GM21360 (cell line): Measurements from ENCODE around the gene PRDM5.

Experiments used
- ATAC-seq: cut with Tn5 transposase; IDR thresholded peaks from one replicate; pipeline ENCODE4 v1.9.1; 2021; ENCODE audit warnings: mild to moderate bottlenecking, moderate library complexity; ENCODE audit not compliant: unreplicated experiment

PRDM5 gene

DNA sequence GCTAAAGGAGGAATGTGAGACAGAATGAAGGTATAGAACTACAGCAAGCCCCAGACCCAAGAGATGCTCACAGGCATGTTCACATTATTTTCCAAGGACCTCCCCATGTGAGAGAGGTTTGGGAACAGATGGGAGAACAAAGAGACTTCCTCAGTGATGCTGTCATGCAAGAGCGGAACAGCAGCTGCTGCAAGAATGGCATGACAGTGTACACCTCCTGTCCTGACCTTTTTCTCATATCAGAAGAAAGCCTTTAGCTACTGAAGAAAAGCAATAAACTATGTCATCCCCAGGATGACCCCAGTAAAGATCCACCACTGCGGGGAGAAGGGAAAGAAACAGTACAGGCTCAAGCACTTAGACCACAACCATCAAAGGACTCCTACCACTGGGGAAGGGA, 7.2 kb downstream of the PRDM5 start:
- no peak for ATAC-seq

DNA sequence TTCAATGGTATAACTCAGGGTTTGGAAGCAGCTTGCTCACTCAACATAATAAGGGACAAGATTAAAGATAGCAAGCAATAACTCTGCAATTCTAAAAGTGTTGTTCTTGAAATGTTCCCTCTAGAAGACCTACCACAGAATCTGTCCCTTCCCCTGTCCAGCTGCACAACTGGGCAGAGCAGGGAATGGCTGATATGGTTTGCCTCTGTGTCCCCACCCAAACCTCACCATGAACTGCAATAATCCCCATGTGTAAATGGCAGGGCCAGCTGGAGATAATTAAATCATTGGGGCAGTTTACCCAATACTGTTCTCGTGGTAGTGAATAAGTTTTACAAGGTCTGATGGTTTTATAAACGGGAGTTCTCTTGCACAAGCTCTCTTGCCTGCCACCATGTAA, 19.1 kb downstream of the PRDM5 start:
- no peak for ATAC-seq

GRCh38 chr4:120902925-120903324, 19.6 kb downstream of the PRDM5 start:
- no peak for ATAC-seq

DNA sequence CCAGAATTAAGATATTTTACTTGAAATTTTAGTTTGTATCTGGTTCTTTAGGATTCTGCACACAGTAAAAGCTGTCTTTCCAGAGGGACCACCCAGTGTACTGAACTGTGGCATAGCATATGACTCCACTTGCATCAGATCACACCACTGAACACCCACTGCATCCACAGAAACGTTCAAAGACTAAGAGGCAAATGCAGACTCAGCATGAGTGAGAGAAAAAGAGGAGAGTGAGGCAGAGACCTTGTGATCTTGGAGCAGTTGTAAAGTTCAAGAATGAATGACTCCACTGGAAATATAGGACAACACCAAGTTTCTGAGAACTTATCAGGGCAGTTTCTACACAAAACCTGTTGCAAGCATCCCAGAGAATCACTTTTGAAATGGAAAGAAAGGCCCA, 20.8 kb downstream of the PRDM5 start:
- no peak for ATAC-seq

- ATAC-seq, result no peak
Measured at GRCh38 chr4:120897981-120898719, 24.4 kb downstream of the PRDM5 start.

DNA sequence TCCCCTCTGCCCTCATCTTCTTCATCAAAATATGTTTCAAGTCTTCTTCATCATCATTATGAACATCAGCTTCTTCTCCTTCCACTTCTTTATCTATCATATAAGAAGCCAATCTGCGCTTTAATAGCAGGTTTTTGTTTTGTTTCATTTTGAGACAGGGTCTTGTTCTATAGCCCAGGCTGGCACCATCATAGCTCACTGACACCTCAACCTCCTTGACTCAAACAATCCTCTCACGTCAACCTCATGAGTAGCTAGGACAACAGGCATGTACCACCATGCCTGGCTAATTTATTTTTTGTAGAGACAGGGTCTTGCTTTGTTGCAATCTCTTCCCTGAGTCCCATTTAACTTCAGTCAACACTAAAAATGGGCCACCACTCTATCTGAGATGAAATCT, 27.0 kb downstream of the PRDM5 start:
- no peak for ATAC-seq

DNA sequence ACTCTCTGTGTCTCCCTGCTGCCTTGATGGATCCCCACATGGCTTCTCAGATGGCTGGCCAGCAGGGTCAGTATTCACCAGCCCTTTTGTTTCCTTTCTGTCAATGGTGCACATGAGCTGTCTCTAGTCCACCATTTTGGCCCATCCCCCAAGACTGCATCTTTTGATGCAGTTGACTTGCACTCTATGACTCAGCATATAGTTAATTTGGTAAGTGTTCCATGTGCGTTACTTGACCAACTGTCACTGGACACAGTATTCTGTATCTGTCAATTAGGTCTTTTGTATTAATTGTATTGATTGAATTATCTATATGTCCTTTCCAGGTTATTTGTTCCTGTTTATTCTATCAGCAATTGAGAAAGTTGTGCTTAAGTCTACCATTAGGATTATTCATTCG, 29.2 kb downstream of the PRDM5 start:
- no peak for ATAC-seq

GRCh38 chr4:120886191-120886590, 36.3 kb downstream of the PRDM5 start:
- ATAC-seq, result no peak

DNA sequence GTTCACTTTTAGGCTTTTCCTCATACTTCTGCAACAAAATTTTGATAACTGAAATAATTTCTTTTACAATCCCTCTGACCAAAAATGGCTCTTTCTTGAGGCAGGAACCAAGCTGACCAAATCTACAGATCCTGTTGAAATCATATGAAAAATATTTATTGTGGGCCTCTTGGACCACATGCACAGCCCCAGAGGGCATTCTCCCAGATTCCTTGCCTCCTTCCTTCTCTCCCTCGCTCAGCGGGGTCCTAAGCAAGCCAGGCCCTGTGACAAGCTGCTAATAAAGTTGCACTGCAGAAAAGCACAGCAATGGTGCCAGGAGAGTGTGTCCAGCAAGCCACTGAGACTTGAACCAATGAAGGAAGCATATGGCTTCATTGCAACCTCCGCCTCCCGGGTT, 40.7 kb downstream of the PRDM5 start:
- no peak for ATAC-seq

DNA sequence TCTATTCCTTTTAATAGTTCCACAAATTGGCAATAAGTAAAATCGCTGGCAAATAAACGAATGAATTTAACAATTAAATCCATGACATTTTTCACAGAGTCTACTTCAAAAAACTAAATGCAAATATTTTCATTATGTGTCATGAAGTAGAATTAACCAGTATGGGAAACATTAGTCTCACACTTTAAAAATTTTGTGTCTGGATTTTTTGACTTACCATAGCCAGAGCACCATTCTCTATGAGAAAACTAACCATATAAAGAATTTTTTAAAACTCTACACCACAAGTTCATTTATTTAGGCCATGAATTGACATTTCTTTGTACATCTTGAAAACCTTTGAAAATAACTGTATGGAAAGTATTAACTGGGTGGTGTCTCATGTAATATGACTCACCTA, 41.2 kb downstream of the PRDM5 start:
- ATAC-seq, result no peak

- no peak for ATAC-seq
Measured at GRCh38 chr4:120877021-120877420, 45.5 kb downstream of the PRDM5 start.

GRCh38 chr4:120874792-120875774, 47.4 kb downstream of the PRDM5 start:
- ATAC-seq, result no peak

GRCh38 chr4:120873554-120873953, 49.0 kb downstream of the PRDM5 start:
- no peak for ATAC-seq

GRCh38 chr4:120871173-120871572, 51.4 kb downstream of the PRDM5 start:
- no peak for ATAC-seq

GRCh38 chr4:120870279-120870673, 52.2 kb downstream of the PRDM5 start:
- ATAC-seq, result no peak

DNA sequence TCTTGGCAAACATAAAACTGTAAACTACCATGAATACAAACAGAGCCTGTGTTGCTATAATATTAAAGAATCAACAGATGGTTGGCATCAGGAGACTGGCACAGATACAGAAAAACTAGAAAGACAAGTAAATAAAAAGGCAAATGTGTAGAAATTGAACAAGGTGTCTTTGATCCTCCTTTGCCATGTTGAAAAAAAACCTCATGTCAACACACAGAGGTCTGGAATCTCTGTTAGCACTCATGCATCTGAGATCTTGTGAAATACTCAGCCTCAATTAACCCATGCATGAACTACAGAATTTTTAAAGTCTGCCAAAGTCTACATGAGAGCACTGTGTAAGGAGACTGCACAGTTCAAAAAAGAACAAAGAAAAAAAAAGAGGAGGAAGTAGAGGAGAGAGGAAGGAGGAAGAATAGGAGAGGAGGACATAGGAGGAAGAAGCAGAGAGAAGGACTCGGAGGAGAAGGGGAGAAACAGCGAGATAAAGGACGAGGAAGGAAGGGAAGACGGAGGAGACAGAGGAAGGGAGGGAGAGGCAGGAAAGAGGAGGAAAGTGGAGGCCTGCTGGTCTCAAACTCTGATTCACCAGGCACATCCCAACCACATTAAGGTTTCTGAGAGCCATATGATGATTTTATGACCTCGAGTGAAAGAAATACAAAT, 52.8 kb downstream of the PRDM5 start:
- no peak for ATAC-seq

DNA sequence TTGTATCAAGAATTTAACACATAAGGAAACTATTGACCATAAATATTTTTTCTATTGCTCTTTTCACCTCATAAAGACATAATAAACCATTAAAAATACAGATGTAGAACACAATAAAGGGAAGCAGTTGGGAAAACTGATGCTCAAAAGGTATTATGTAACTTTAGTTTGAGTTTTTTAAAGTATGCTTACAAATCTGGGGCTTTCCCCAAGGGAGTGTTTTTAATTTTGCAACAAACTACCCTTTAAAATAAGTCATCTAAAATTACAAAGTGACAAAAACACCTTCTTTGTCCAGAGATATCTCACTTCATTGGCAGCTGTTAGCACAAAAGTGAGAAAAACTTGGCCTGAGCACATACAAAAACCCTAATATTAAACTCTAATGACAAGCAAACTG, 55.0 kb downstream of the PRDM5 start:
- ATAC-seq, result no peak

DNA sequence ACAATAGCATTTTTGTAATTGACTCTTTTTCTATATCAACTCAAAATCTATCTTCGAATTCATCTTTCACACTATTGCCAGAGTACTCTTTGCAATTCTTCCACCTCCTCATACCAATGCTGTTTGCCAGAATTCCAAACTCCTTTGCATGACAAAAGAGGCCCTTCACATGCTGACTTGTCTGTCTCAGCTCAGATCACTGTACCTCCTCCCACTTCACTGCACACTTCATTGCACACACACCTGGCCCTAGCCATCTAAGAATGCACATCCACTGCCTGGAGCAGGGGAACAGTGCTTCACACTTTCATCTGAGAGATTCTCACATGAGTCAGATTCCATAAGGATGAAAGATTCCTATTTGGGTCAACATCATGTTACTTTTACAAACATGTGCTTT, 56.5 kb downstream of the PRDM5 start:
- ATAC-seq, result peak; percentile 85

DNA sequence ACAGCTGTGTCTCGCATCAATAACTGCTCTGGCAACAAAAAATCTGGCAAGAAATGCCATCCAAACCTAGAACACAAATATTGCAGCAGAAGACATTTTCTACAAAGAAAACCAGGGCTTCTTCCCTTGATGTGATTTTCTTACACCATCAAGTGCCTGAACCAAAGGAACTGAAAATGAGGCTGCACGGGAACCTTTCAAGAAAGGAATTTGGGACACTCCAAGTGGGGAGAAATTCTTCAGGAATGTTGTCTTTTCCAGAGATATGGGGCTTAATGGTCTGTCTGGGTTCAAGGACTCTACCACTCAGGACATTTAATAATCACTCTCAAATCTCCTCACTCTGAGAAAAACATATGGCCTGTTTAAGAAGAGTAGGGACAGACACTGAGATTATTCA, 57.6 kb downstream of the PRDM5 start:
- no peak for ATAC-seq

- ATAC-seq, result no peak
Measured at GRCh38 chr4:120862432-120862831, 60.1 kb downstream of the PRDM5 start.

DNA sequence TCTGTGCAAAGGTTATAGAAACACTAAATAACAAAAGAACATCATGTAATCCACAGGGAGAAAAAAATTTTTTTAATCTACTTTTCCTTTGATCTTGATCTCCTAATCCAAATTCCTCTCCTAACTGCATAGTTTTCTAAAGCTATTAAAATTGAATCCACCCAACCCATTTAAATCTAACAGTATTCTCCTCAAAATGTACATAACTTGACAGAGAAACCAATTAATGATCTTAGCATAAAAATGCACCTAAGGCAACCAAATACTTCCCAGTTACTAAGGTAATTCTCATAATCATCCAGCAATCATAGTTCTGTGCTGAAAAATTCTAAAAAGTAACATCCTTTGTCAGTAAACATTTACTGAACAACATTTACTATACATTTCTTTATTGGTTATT, 60.7 kb downstream of the PRDM5 start:
- no peak for ATAC-seq

- ATAC-seq, result no peak
Measured at GRCh38 chr4:120858776-120859175, 63.8 kb downstream of the PRDM5 start.
